Skin epidermis (tissue), 12 donors: ENCODE data around the gene POU2F3.

ENCODE experiments used
- H3K27ac ChIP-seq, 21 experiments: fragments of 200-600 bp; sonication (generic) in 11 of 21; one replicate each; pipeline ENCODE4 v1.5.0; 2020; ENCODE audit warnings: mild to moderate bottlenecking in 3 of 21, inconsistent platforms in 2 of 21, moderate library complexity in 2 of 21
- H3K4me3 ChIP-seq, 7 experiments: fragments of 200-600 bp; sonication (generic) in 2 of 7; one replicate each; pipeline ENCODE4 v1.5.0; 2020; ENCODE audit warnings: inconsistent platforms in 2 of 7, mild to moderate bottlenecking in 2 of 7, moderate library complexity in 1 of 7

POU2F3 gene

GRCh38 chr11:120346233-120346632 is 106.3 kb downstream of the POU2F3 start:
- H3K4me3 ChIP-seq: no peak overlapping the region
- H3K27ac ChIP-seq: peak overlapping the region in 1 of 21 experiments; percentile 31

GRCh38 chr11:120350637-120351036 is 110.7 kb downstream of the POU2F3 start:
- H3K4me3 ChIP-seq: no peak overlapping the region
- H3K27ac ChIP-seq: no peak overlapping the region

- Histone ChIP-seq H3K4me3 (no peak overlapping the region), H3K27ac (peak overlapping the region in 1 of 21 experiments; percentile 8)
Observed at GRCh38 chr11:120352405-120352804, 112.5 kb downstream of the POU2F3 start.

GRCh38 chr11:120354068-120354467 is 114.1 kb downstream of the POU2F3 start:
- Histone ChIP-seq H3K4me3 (no peak overlapping the region), H3K27ac (peak overlapping the region in 2 of 21 experiments; percentile 3 to 25)

- H3K27ac ChIP-seq: peak overlapping the region in 1 of 21 experiments; percentile 3
- H3K4me3 ChIP-seq: no peak overlapping the region
Observed at GRCh38 chr11:120354779-120355178, 114.8 kb downstream of the POU2F3 start.

- Histone ChIP-seq H3K4me3 (no peak overlapping the region), H3K27ac (no peak overlapping the region)
Observed at GRCh38 chr11:120357620-120358019, 117.7 kb downstream of the POU2F3 start.

DNA sequence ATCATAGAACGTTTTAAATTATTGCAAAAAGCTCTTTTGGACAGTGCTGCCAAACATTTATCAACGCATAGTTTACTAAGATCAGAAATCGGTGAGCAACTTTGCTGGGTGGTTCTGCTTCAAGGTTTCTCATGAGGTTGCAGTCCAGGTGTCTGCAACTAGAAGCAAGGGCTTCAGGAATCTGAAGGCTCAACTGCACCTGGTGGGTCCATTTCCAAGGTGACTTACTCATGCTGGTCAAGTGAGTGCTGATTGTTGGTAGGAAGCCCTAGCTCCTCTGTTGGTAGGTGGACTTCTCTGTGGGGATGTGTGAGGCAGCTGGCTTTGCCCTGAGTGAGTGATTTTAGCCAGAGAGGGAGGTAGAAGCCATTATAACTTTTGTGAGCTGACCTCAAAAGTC is 118.8 kb downstream of the POU2F3 start:
- H3K4me3 ChIP-seq: no peak overlapping the region
- H3K27ac ChIP-seq: no peak overlapping the region

- no peak overlapping the region for H3K27ac ChIP-seq
- no peak overlapping the region for H3K4me3 ChIP-seq
Observed at GRCh38 chr11:120363436-120363835, 123.5 kb downstream of the POU2F3 start.

- no peak overlapping the region for H3K4me3 ChIP-seq
- H3K27ac ChIP-seq: no peak overlapping the region
Observed at GRCh38 chr11:120365512-120365911, 125.6 kb downstream of the POU2F3 start.
